ENCODE results near the gene LCN1. TPM values are rescaled to one million over a fixed set of nuclear protein-coding genes. Genes with fewer than 3 reads are reported as not detected.
"Not testable (repeated sequence)": the region's sequence is repeated elsewhere in the genome, so short reads cannot be mapped to it uniquely, and the experiment has no call there.

Gene LCN1
- total RNA-seq, 3 donors from 2014 or later = not detected

GRCh38 chr9:135512241-135512603, 9.0 kb upstream of the LCN1 start:
- TF ChIP-seq POLR2AphosphoS5 (IDR thresholded peaks at IDR 0.05) = no peak
- TF ChIP-seq, protein P1, sequence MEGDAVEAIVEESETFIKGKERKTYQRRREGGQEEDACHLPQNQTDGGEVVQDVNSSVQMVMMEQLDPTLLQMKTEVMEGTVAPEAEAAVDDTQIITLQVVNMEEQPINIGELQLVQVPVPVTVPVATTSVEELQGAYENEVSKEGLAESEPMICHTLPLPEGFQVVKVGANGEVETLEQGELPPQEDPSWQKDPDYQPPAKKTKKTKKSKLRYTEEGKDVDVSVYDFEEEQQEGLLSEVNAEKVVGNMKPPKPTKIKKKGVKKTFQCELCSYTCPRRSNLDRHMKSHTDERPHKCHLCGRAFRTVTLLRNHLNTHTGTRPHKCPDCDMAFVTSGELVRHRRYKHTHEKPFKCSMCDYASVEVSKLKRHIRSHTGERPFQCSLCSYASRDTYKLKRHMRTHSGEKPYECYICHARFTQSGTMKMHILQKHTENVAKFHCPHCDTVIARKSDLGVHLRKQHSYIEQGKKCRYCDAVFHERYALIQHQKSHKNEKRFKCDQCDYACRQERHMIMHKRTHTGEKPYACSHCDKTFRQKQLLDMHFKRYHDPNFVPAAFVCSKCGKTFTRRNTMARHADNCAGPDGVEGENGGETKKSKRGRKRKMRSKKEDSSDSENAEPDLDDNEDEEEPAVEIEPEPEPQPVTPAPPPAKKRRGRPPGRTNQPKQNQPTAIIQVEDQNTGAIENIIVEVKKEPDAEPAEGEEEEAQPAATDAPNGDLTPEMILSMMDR (IDR thresholded peaks at IDR 0.05) = no peak
- TF ChIP-seq POLR2A (IDR thresholded peaks at IDR 0.05) = no peak
- H3K27me3 ChIP-seq = peaks cover 0 to 8% of the 10 kb centered on the region in 2 donors
- no peak for DNase-seq (ENCODE audit: low spot score in 2 of 2)
- peaks cover 8% of the 10 kb centered on the region in 2 donors for H3K9me3 ChIP-seq
- H3K27ac ChIP-seq = no peak overlapping the region
- H3K4me1 ChIP-seq = no peaks in the 10 kb centered on the region
- no peak overlapping the region for H3K4me3 ChIP-seq
- H3K36me3 ChIP-seq = no peaks in the 10 kb centered on the region
- intact Hi-C loops (cut with DNase I; ENCODE audit: low total_unique reads) = no loop called here

- no peak for TF ChIP-seq POLR2AphosphoS5 (IDR thresholded peaks at IDR 0.05)
- Histone ChIP-seq H3K4me3 (no peak overlapping the region), H3K36me3 (no peaks in the 10 kb centered on the region), H3K9me3 (peaks cover 8% of the 10 kb centered on the region in 2 donors), H3K4me1 (no peaks in the 10 kb centered on the region), H3K27ac (no peak overlapping the region), H3K27me3 (peaks cover 0 to 8% of the 10 kb centered on the region in 2 donors)
- intact Hi-C loops (cut with DNase I; ENCODE audit: low total_unique reads) = no loop called here
- no peak for DNase-seq (ENCODE audit: low spot score in 2 of 2)
Measured at GRCh38 chr9:135512904-135513303, 8.3 kb upstream of the LCN1 start.

DNA sequence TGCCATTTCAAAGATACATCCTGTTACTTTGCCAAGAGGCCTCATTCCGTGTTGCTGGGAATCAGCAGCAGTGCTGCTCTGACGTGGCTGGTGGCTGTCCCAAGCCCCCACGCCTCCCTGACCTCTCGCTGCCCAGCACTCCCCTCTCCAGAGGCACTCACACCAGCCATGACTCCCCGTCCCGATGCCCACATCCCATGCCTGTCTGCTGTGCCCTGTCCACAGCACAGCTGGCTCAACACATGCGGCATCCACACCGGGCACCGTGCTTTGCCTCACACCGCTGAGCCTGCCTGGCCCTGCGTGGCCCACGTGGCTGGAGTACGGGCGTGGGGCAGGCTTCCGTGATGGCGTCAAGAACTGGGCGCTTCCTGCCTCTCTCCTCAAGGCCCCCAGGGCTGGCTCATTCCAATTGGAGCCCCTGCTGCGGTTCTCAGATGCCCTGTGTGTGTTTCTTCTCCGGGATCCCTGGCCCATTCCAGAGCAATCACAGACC, 7.8 kb upstream of the LCN1 start:
- TF ChIP-seq POLR2A (IDR thresholded peaks at IDR 0.05) (no peak), POLR2AphosphoS5 (IDR thresholded peaks at IDR 0.05) (no peak)
- TF ChIP-seq, protein P1 (IDR thresholded peaks at IDR 0.05) = no peak
- H3K4me1 ChIP-seq = no peaks in the 10 kb centered on the region
- no peak overlapping the region for H3K27ac ChIP-seq
- H3K9me3 ChIP-seq = peaks cover 5 to 8% of the 10 kb centered on the region in 2 donors
- no peaks in the 10 kb centered on the region for H3K36me3 ChIP-seq
- H3K4me3 ChIP-seq = no peak overlapping the region
- DNase-seq (ENCODE audit: low spot score in 2 of 2) = no peak
- intact Hi-C loops (cut with DNase I; ENCODE audit: low total_unique reads) = no loop called here
- H3K27me3 ChIP-seq = peaks cover 0 to 8% of the 10 kb centered on the region in 2 donors

DNA sequence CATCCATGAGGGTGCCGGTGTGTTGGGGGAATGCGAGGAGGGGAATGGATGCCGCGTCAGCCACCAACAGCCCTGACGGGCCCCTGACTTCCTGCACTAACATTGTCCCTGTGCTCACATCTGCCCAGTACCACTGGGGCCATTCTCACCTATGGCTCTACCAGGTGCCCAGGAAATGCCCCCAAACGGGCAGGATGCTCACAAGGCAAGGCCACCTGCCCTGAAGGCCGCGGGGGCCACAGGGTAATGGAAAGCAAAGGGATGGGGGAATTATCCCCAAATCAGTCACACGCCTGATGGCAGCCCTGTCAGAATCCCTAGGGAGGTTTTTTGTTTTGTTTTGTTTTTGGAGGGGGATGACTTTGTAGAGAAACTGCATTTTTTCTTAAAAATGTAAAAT, 7.3 kb upstream of the LCN1 start:
- H3K27ac ChIP-seq; H3K9me3 ChIP-seq; H3K4me1 ChIP-seq; H3K4me3 ChIP-seq; H3K36me3 ChIP-seq; DNase-seq (ENCODE audit: low spot score in 2 of 2); H3K27me3 ChIP-seq; intact Hi-C loops (cut with DNase I; ENCODE audit: low total_unique reads): not testable (repeated sequence)

GRCh38 chr9:135514342-135515082, 6.7 kb upstream of the LCN1 start:
- intact Hi-C loops (cut with DNase I; ENCODE audit: low total_unique reads) = loop anchor here (5.0 kb wide), 1 partner anchor 753 kb away; no protein-coding TSS in a partner anchor
- H3K36me3 ChIP-seq = no peaks in the 10 kb centered on the region
- no peak overlapping the region for H3K27ac ChIP-seq
- peaks cover 0 to 2% of the 10 kb centered on the region in 2 donors for H3K9me3 ChIP-seq
- TF ChIP-seq, protein P1 (IDR thresholded peaks at IDR 0.05) = no peak
- TF ChIP-seq POLR2AphosphoS5 (IDR thresholded peaks at IDR 0.05) = no peak
- TF ChIP-seq POLR2A (IDR thresholded peaks at IDR 0.05) = no peak
- H3K4me3 ChIP-seq = no peak overlapping the region
- H3K4me1 ChIP-seq = no peaks in the 10 kb centered on the region
- peaks cover 0 to 8% of the 10 kb centered on the region in 2 donors for H3K27me3 ChIP-seq
- DNase-seq (ENCODE audit: low spot score in 2 of 2) = no peak

DNA sequence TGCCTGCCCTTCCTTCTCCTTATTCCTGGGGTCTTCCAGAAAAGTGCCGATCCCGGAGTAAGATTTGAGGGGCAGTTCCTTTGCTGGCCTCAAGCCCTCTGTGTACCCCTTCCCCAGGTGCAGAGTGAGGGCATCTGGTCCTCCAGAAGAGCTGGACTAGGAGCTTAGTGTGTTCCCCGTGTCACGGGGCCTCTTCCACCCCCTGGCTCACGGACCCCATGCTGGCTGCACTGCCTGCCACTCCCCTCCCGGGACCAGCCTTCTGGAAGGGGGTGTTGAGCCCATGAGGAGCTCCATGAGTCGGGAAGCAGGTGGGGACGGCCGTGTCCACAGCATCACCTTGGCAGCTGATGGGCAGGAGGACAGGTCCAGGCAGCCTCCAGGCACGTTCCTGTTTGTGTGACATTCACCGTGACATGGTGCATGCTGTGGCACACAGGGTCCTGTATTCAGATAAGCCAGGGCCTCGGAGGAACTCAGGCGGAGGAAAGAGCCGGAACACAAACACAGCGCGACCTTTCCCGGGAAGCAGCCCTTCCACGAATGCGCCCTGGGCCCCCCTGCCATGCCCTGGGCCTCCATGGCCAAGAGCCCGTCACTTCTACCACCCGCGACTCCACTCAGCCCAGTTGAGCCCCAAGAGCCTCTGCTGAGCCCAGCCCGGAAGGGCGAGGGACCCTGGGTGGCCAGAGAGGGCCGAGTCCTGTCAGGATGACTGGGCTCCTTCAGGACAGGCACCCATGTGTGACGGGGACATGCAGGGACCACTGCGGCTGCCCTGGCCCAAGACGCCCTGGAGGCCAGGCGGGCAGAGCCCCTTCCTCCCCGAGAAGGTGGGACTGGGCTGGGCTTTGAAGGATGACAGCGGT, 5.9 kb upstream of the LCN1 start:
- TF ChIP-seq POLR2AphosphoS5 (IDR thresholded peaks at IDR 0.05) (no peak), POLR2A (IDR thresholded peaks at IDR 0.05) (no peak)
- TF ChIP-seq, protein P1 (IDR thresholded peaks at IDR 0.05) = no peak
- no peaks in the 10 kb centered on the region for H3K36me3 ChIP-seq
- H3K27me3 ChIP-seq = peaks cover 0 to 8% of the 10 kb centered on the region in 2 donors
- no peak for DNase-seq (ENCODE audit: low spot score in 2 of 2)
- intact Hi-C loops (cut with DNase I; ENCODE audit: low total_unique reads) = loop anchor here (5.0 kb wide), 1 partner anchor 752 kb away; no protein-coding TSS in a partner anchor
- no peak overlapping the region for H3K27ac ChIP-seq
- no peaks in the 10 kb centered on the region for H3K9me3 ChIP-seq
- H3K4me3 ChIP-seq = no peak overlapping the region
- no peaks in the 10 kb centered on the region for H3K4me1 ChIP-seq
